HEK293 (cell line): ENCODE results near the gene ETF1.

Experiments
- CTCF ChIA-PET: fragments of 350-600 bp; formaldehyde crosslinking; extraction: SDS; loops from one replicate; lab custom pipeline; 2021; ENCODE audit warnings: antibody characterized with exemption; lab: Yijun Ruan, JAX
- POLR2A ChIA-PET: fragments of 300-600 bp; formaldehyde crosslinking; extraction: SDS; loops from one replicate; lab custom pipeline; 2020; ENCODE audit warnings: antibody characterized with exemption, inconsistent platforms; lab: Yijun Ruan, JAX
- H3K27ac ChIP-seq: fragments of 200-500 bp; sonication (Bioruptor generic); 2 replicates; pipeline ENCODE4 v1.5.1; 2014; ENCODE audit warnings: low read depth, low read length, control low read depth, inconsistent platforms; ENCODE audit errors: extremely low read depth
- H3K36me3 ChIP-seq, 2 experiments: fragments of 200-500 bp in 1 of 2; sonication (Bioruptor generic) in 1 of 2; 1 replicate in 1 of 2; 2 replicates in 1 of 2; pipeline ENCODE4 v1.5.1; 2014 to 2017; ENCODE audit warnings: inconsistent platforms in 2 of 2, low read length in 2 of 2; ENCODE audit not compliant: control insufficient read depth in 2 of 2, insufficient read depth in 1 of 2
- H3K4me1 ChIP-seq: fragments of 200-500 bp; sonication (Bioruptor generic); 2 replicates; pipeline ENCODE4 v1.5.1; 2014; ENCODE audit warnings: mild to moderate bottlenecking, low read length, inconsistent platforms; ENCODE audit not compliant: control insufficient read depth, insufficient read depth
- H3K4me3 ChIP-seq: 2 replicates; pipeline ENCODE4 v1.5.1; 2011; ENCODE audit warnings: low read depth, mild to moderate bottlenecking, control low read depth, low read length, moderate library complexity
- H3K9me3 ChIP-seq: fragments of 200-500 bp; sonication (Bioruptor generic); 2 replicates; pipeline ENCODE4 v1.5.1; 2014; ENCODE audit warnings: low read depth, low read length, inconsistent platforms; ENCODE audit not compliant: control insufficient read depth, insufficient read depth
- BCL11B ChIP-seq: fragments of 450-650 bp; formaldehyde crosslinking; IDR thresholded peaks from 2 replicates; pipeline ENCODE4 v1.5.1; 2016; ENCODE audit warnings: low read depth, missing biosample characterization, missing genetic modification characterization
- ZBTB1 ChIP-seq: fragments of 450-650 bp; formaldehyde crosslinking; IDR thresholded peaks from 2 replicates; pipeline ENCODE4 v1.5.1; 2016; ENCODE audit warnings: missing biosample characterization, missing genetic modification characterization
- ZIC2 ChIP-seq: fragments of 450-650 bp; formaldehyde crosslinking; IDR thresholded peaks from 2 replicates; pipeline ENCODE4 v1.5.1; 2016; ENCODE audit warnings: missing biosample characterization, missing genetic modification characterization
- ZNF140 ChIP-seq: fragments of 450-650 bp; formaldehyde crosslinking; IDR thresholded peaks from 2 replicates; pipeline ENCODE4 v1.5.1; 2016; ENCODE audit warnings: missing biosample characterization, missing genetic modification characterization
- ZNF146 ChIP-seq: fragments of 450-650 bp; formaldehyde crosslinking; IDR thresholded peaks from 2 replicates; pipeline ENCODE4 v1.5.1; 2016; ENCODE audit warnings: missing biosample characterization, missing genetic modification characterization
- ZNF26 ChIP-seq: fragments of 450-650 bp; formaldehyde crosslinking; IDR thresholded peaks from 2 replicates; pipeline ENCODE4 v1.5.1; 2016; ENCODE audit warnings: missing biosample characterization, missing genetic modification characterization
- ZNF280D ChIP-seq: fragments of 450-650 bp; formaldehyde crosslinking; IDR thresholded peaks from 2 replicates; pipeline ENCODE4 v1.5.1; 2016; ENCODE audit warnings: missing biosample characterization, missing genetic modification characterization
- ZNF510 ChIP-seq: fragments of 450-650 bp; formaldehyde crosslinking; IDR thresholded peaks from 2 replicates; pipeline ENCODE4 v1.5.1; 2018; ENCODE audit warnings: mild to moderate bottlenecking, missing genetic modification characterization, missing biosample characterization; ENCODE audit not compliant: insufficient replicate concordance
- ZNF768 ChIP-seq: fragments of 450-650 bp; formaldehyde crosslinking; IDR thresholded peaks from 2 replicates; pipeline ENCODE4 v1.5.1; 2018; ENCODE audit warnings: missing biosample characterization, mild to moderate bottlenecking, missing genetic modification characterization
- ZNF777 ChIP-seq: fragments of 450-650 bp; formaldehyde crosslinking; IDR thresholded peaks from 2 replicates; pipeline ENCODE4 v1.5.1; 2017; ENCODE audit warnings: missing biosample characterization, missing genetic modification characterization, borderline replicate concordance
- TF ChIP-seq, protein P1 (sequence below): fragments of 450-650 bp; formaldehyde crosslinking; IDR thresholded peaks from 2 replicates; pipeline ENCODE4 v1.5.1; 2016; ENCODE audit warnings: missing biosample characterization, missing genetic modification characterization, borderline replicate concordance
- TF ChIP-seq, protein P2 (sequence below): IDR thresholded peaks from 2 replicates; pipeline ENCODE4 v1.6.1; 2011; ENCODE audit warnings: mild to moderate bottlenecking, low read depth, low read length, borderline replicate concordance

Gene ETF1

GRCh38 chr5:138517437-138517836, 25.6 kb downstream of the ETF1 start:
- Histone ChIP-seq H3K4me1 (no peaks in the 10 kb centered on the region), H3K27ac (no peak overlapping the region), H3K4me3 (no peak overlapping the region), H3K9me3 (no peaks in the 10 kb centered on the region), H3K36me3 (peaks cover 59 to 68% of the 10 kb centered on the region in 2 experiments)
- TF ChIP-seq ZNF280D (no peak), ZNF140 (tag by site-specific recombination) (no peak), ZIC2 (tag by site-specific recombination) (no peak), ZNF768 (tag by site-specific recombination) (no peak)
- TF ChIP-seq, protein P1, sequence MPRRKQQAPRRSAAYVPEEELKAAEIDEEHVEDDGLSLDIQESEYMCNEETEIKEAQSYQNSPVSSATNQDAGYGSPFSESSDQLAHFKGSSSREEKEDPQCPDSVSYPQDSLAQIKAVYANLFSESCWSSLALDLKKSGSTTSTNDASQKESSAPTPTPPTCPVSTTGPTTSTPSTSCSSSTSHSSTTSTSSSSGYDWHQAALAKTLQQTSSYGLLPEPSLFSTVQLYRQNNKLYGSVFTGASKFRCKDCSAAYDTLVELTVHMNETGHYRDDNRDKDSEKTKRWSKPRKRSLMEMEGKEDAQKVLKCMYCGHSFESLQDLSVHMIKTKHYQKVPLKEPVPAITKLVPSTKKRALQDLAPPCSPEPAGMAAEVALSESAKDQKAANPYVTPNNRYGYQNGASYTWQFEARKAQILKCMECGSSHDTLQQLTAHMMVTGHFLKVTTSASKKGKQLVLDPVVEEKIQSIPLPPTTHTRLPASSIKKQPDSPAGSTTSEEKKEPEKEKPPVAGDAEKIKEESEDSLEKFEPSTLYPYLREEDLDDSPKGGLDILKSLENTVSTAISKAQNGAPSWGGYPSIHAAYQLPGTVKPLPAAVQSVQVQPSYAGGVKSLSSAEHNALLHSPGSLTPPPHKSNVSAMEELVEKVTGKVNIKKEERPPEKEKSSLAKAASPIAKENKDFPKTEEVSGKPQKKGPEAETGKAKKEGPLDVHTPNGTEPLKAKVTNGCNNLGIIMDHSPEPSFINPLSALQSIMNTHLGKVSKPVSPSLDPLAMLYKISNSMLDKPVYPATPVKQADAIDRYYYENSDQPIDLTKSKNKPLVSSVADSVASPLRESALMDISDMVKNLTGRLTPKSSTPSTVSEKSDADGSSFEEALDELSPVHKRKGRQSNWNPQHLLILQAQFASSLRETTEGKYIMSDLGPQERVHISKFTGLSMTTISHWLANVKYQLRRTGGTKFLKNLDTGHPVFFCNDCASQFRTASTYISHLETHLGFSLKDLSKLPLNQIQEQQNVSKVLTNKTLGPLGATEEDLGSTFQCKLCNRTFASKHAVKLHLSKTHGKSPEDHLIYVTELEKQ (tag by site-specific recombination): no peak
- POLR2A ChIA-PET: interaction anchor here (0.7 kb wide), 2 partner anchors 138 to 269 kb away, joined by 5 to 6 read pairs; no protein-coding TSS in a partner anchor
- CTCF ChIA-PET: interaction anchor here (0.6 kb wide), 1 partner anchor 225 kb away, joined by 3 read pairs; no protein-coding TSS in a partner anchor

GRCh38 chr5:138515556-138516245, 27.3 kb downstream of the ETF1 start:
- POLR2A ChIA-PET: no interaction called here
- TF ChIP-seq ZBTB1: no peak
- no peaks in the 10 kb centered on the region for H3K9me3 ChIP-seq
- H3K27ac ChIP-seq: no peak overlapping the region
- CTCF ChIA-PET: interaction anchor here (2.3 kb wide), 1 partner anchor 12 kb away, joined by 9 read pairs; no protein-coding TSS in a partner anchor
- no peak overlapping the region for H3K4me3 ChIP-seq
- H3K36me3 ChIP-seq: peaks cover 71 to 84% of the 10 kb centered on the region in 2 experiments
- H3K4me1 ChIP-seq: no peaks in the 10 kb centered on the region

- TF ChIP-seq ZNF777 (tag by site-specific recombination) (no peak), ZNF280D (no peak), ZNF26 (tag by site-specific recombination) (no peak), ZBTB1 (no peak), ZNF510 (tag by site-specific recombination) (no peak), ZNF146 (no peak), BCL11B (tag by site-specific recombination) (no peak)
- TF ChIP-seq, protein P2, sequence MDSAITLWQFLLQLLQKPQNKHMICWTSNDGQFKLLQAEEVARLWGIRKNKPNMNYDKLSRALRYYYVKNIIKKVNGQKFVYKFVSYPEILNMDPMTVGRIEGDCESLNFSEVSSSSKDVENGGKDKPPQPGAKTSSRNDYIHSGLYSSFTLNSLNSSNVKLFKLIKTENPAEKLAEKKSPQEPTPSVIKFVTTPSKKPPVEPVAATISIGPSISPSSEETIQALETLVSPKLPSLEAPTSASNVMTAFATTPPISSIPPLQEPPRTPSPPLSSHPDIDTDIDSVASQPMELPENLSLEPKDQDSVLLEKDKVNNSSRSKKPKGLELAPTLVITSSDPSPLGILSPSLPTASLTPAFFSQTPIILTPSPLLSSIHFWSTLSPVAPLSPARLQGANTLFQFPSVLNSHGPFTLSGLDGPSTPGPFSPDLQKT: no peak
- H3K9me3 ChIP-seq: no peaks in the 10 kb centered on the region
- no peak overlapping the region for H3K4me3 ChIP-seq
- no peak overlapping the region; the same call in 1 of the 2 replicates for H3K27ac ChIP-seq
- H3K36me3 ChIP-seq: peaks cover 88 to 95% of the 10 kb centered on the region in 2 experiments
- no peaks in the 10 kb centered on the region for H3K4me1 ChIP-seq
- ChIA-PET POLR2A (interaction anchor here (1.0 to 1.3 kb wide), 2 partner anchors 12 to 29 kb away, joined by 4 read pairs; partner anchors contain the start of gene ETF1), CTCF (interaction anchor here (1.0 to 1.4 kb wide), 2 partner anchors 10 to 11 kb away, joined by 3 read pairs; no protein-coding TSS in a partner anchor)
Measured at GRCh38 chr5:138514021-138514420, 29.0 kb downstream of the ETF1 start.
